Omental fat pad (tissue), 4 donors: ENCODE measurements around the gene PRMT3. TPM values are rescaled to one million over a fixed set of nuclear protein-coding genes. Genes with fewer than 3 reads are reported as not detected.

Experiments used
- ATAC-seq: fragments of 150-250 bp; one replicate; pipeline ENCODE4 v1.9.1; 2016; ENCODE audit warnings: mild to moderate bottlenecking, moderate library complexity; ENCODE audit not compliant: low FRiP score
- DNase-seq: peaks from one replicate; pipeline ENCODE4 v3.0.0-alpha.2; 2019; ENCODE audit warnings: low spot score
- CTCF ChIP-seq, 3 donors: fragments of 450-650 bp; IDR thresholded peaks; one replicate each; pipeline ENCODE4 v1.5.1; 2016 to 2017; ENCODE audit warnings: antibody characterized with exemption in 3 of 3, mild to moderate bottlenecking in 3 of 3, moderate library complexity in 2 of 3
- total RNA-seq, 4 donors: library from RNA; depleted of rRNA; stranded (reverse); fragments of >200 nt; gene quantifications; one replicate each; pipeline ENCODE4 v1.1.0, GENCODE V29; 2016

PRMT3 gene
- total RNA-seq, 4 donors from 2014 or later = 13.8 to 21.0 (median 16.0) TPM

- ATAC-seq = no peak
- DNase-seq = no peak
- TF ChIP-seq CTCF (IDR thresholded peaks at IDR 0.05) = no peak
Measured at GRCh38 chr11:20438637-20439036, 51.1 kb downstream of the PRMT3 start.

- DNase-seq = no peak
- no peak for ATAC-seq
- TF ChIP-seq CTCF (IDR thresholded peaks at IDR 0.05) = no peak
Measured at GRCh38 chr11:20443596-20443995, 56.1 kb downstream of the PRMT3 start.

GRCh38 chr11:20444535-20444934 lies 57.0 kb downstream of the PRMT3 start:
- ATAC-seq = no peak

GRCh38 chr11:20448834-20449233 lies 61.3 kb downstream of the PRMT3 start:
- DNase-seq (no peak), ATAC-seq (no peak)
- TF ChIP-seq CTCF (IDR thresholded peaks at IDR 0.05) = no peak

More at GRCh38 chr11:20444535-20444934, 57.0 kb downstream of the PRMT3 start:
- DNase-seq = no peak
- no peak for TF ChIP-seq CTCF (IDR thresholded peaks at IDR 0.05)

- no peak for TF ChIP-seq CTCF (IDR thresholded peaks at IDR 0.05)
- DNase-seq (no peak), ATAC-seq (no peak)
Measured at GRCh38 chr11:20450829-20451228, 63.3 kb downstream of the PRMT3 start.

GRCh38 chr11:20451568-20451967 lies 64.1 kb downstream of the PRMT3 start:
- no peak for ATAC-seq
- DNase-seq = no peak
- no peak for TF ChIP-seq CTCF (IDR thresholded peaks at IDR 0.05)

GRCh38 chr11:20452585-20452984 lies 65.1 kb downstream of the PRMT3 start:
- no peak for ATAC-seq
- DNase-seq = no peak
- no peak for TF ChIP-seq CTCF (IDR thresholded peaks at IDR 0.05)
